ENCODE results near the gene MS4A2.

GRCh38 chr11:60133917-60134316 is 45.5 kb downstream of the MS4A2 start:
- TF ChIP-seq MAX (IDR thresholded peaks at IDR 0.05) (no peak), TCF12 (IDR thresholded peaks at IDR 0.05; ENCODE audit: low read depth, low read length) (no peak), POLR2A (IDR thresholded peaks at IDR 0.05; ENCODE audit: control extremely low read depth in 1 of 2, low read depth in 2 of 2, low read length in 2 of 2) (no peak), KDM5A (IDR thresholded peaks at IDR 0.05; ENCODE audit: low read length) (no peak), CTCF (IDR thresholded peaks at IDR 0.05; ENCODE audit: control extremely low read depth in 1 of 3, insufficient read depth in 1 of 3, low read depth in 1 of 3, low read length in 3 of 3) (no peak), HDAC6 (IDR thresholded peaks at IDR 0.05; ENCODE audit: low read depth, low read length) (no peak)

Measured in H1 (cell line).